Measurements from ENCODE around the gene DPY30.

Gene DPY30

DNA sequence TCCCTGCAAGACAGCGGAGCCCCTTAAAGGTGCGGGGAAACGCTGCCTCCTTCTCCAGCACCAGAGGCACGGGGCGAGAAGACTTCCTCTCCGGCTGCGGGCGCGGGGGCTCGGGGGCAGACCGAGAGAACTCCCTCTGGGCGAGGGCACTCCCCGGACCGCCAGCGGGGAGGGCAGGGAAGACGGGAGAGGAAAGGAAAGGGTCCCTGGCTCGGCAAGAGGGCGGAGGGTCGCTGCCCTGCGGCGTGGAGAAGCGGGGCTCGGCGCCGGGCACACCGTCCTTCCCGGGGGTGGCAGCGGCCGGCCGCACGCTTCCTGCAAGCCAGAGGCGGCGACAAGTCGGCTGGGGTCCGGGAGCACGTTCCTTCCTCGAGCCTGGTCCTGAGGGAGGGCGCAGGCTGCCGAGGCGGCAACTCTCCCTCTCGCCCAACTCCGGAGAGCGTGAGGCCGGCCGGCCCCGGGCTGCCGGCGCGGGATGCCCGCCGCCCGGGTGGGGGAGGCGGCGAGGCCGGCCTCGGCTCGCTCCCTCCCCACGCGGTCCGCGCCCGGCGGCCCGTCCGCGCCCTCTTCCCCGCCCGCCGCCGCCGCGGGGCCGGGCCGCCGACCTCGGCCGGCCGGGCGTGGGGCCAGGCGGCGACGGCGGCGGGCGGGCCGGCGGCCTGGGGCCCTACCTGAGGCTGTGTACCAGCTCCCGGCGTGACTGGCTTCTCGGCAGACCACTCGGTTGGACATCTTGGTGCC lies 29.9 kb downstream of the DPY30 start:
- peak; percentile 31 for DNase-seq

DNA sequence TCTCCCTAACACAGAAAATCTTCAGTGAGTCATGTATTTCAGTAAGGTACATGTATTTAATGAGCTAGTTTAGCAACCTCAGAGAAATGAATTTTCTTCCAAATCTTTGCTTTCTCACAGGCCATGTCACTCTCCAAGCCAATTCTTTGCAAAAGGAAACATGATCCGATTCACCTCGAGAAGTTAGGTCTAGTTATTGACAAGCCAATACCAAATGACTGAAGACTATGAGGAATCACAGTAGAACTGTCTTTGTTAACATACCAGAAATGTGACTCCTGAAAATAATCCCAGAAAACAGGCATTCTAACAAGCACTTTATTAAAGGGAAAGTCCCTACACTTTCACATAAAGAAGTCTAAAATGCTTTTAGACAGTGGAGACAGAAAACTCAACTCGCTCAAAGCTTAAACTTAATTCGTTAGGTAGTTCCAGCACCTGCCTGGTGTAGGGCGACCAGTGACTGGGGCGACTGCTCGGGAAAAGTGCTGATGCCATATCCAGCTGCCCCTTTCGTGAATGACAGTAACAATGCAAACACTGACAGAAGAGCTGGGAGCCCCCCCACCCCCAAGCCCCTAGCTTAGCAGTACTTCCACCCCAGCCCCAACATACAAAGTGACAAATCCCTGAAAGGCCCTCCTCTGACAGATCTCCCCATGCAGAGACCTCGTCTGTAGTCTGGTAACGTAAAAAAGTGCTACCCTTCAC lies 30.6 kb downstream of the DPY30 start:
- DNase-seq, result peak; percentile 22

DNA sequence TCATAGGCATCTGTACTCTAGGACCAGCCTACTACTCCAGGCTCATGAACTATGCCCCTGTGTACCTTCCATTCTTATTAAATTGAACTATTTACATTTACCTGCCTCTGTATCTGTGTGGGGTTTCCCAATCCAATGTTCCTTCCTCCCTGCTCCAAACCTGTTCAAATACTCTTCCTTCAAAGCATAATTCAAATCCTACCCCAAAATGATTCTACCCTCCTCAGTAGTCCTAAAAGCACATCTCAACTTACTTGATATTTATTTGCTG lies 32.5 kb downstream of the DPY30 start:
- DNase-seq, result no peak

DNA sequence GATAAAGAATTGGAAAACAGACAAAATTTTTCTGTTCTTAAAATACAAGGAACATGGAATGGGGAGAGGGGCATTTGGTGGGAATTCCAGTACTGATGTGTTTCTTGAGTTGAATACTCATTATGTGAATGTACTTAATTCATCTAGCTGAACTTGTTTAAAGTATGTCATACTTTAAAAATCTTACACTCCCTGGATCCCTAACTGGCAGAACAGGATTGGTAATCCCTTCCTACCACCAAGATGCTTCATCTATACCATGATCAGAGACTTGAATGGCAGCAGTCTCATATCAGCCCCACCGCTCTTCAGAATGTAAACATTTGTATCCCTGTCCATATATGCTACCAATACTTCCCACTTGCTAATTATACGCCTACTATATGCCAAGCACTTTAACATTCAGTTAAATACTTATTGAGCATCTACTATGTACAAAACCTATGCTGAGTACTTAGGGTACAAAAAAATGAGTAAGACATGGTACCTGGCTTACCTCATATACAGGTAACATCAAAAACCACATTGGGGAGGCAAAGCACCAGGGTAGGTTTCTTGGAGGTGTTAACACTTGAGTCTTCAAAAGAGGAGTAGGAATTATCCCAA lies 34.1 kb downstream of the DPY30 start:
- DNase-seq, result no peak

DNA sequence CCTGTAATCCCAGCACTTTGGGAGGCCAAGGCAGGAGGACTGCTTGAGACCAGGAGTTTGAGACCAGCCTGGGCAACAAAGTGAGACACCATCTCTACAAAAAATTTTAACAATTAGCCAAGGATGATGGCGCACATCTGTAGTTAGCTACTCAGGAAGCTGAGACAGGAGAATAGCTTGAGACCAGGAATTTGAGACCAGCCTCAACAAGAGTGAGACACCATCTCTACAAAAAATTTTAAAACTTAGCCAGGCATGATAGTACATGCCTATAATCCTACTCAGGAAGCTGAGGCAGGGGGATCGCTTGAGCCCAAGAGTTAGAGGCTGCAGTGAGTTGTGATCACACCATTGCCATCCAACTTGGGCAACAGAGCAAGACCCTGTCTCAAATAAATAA lies 35.8 kb downstream of the DPY30 start:
- DNase-seq, result no peak

DNA sequence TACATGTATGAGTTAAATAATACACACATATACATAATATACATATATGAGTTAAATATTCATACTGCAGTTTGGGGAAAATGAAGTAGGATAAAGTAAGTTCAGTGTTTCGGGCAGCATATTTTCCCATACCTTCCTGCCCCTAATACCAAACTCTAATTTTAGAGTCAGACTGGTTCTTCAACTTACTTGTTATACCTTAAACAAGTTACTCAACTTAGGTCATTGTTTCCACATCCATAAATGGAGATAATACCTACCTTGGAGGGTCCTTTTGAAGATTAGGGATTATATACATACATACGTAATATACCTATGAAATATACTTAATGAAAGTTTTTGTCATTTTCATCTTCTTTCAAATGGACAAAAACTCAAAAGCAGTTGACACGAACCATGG lies 37.2 kb downstream of the DPY30 start:
- DNase-seq, result no peak

DNA sequence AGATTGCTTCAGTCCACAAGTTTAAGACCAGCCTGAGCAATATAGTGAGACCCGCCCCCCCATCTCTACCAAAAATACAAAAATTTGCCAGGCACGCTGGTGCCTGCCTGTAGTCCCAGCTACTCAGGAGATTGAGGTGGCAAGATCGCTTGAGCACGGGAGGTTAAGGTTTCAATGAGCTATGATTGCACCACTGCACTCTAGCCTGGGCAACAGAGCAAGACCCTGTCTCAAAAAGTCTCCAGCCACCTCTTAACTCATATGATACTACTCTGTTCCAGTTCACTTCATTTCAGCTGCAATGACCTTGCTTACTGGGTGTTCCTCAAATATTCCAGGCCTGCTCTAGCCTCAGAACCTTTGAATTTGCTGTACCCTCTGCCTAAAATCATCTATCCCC lies 40.2 kb downstream of the DPY30 start:
- DNase-seq, result no peak

DNA sequence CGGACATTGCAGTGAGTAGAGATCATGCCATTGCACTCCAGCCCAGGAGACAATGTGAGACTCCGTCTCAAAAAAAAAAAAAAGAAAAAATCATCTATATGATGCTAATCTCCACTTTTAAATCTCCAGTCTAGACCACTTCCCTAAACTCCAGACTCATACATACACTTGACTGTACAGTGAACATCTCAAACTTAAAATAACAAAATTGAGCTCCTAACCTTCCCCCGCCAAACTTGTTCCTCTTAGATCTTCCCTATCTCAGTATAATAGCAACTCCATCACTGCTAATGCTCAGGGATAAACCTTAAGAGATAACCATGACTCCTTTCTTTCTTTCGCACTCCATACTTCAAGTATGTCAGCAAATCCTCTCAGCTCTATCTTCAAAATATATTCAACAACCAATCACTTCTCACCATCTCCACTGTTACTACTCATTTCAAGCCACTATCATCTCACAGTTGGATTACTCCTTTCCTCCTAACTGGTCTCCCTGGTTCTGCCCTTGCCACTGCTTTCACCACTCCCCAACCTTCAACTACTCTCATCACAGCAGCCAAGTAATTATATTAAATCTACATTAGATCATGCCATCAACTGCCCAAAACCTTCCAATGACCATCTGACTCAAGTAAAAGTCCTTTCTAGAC lies 40.7 kb downstream of the DPY30 start:
- no peak for DNase-seq

DNA sequence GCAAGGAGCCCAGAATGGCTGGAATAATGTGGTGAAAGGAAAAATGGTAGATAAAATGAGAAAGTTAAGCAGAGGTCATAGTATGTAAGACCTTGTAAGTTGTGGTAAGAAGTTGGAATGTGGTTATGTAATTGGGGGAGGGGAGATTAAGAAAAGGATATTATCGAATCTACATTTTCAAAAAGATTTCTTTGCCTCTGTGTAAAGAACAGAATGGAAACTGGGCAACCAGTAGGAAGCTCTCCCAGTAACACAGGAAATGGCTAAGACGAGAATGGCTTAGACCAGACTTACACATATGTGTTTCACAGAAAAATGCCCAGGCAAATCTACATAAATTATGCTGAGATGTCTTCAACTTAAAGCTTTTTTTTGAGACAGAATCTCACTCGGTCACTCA lies 42.0 kb downstream of the DPY30 start:
- no peak for DNase-seq

DNA sequence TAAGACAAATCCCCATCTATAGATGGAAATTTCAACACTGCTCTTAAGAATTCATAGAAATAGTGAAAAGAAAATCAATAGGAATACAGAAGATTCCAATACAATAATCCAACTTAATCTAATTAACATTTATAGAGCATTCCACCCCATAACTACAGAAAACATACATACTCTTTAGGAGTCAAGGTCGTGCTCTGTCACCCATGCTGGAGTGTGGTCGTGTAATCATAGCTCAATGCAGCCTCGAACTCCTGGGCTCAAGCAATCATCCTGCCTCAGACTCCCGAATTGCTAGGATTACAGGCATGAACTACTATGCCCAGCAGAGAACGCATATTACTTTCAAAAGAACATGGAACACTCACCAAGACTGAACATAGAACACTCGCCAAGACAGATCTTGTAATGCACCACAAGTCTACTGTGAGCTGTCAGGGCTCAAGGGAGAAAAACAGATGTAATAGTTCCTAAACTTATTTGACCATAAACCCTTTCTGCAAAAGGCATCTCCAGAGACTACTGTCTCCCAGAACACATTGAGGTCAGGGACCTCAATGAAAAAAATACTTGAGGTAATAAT lies 42.9 kb downstream of the DPY30 start:
- DNase-seq, result no peak

DNA sequence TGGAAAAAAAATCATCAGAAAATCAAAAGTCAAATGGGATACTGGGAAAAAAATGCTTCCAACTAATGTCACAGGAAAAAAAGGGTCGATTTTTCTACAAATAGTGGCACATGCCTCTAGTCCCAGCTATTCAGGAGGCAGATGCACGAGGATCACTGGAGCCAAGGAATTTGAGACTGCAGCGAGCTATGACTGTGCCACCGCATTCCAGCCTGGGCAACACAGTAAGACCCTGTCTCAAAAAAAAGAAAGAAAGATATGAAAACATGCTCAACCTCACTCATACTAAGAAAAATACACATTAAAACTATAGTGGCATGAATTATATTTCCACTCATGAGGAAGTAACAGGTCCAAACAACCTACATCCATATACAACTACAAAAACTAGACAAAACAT lies 46.7 kb downstream of the DPY30 start:
- DNase-seq, result no peak

DNA sequence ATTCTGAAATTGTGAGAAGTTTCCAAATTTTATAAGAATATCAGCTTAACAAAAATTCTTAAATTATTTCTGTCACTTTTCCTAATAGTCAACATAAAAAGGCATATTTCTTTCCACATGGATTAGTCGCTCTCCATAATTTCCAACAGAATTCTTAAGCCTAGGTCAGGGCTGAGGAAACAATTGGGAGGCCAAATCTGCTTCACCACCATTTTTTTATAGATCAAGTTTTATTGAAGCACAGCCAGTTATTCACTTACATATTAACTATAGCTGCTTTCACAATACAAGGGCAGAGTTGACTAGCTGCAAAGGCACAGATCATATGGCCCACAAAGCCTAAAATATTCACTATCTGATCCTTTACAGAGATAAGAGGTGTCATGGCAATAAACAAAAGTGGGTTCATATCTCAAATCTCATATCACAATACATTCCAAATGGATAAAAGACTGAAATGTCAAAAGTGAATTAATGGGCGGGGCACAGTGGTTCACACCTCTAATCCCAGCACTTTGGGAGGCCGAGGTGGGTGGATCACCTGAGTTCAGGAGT lies 47.5 kb downstream of the DPY30 start:
- no peak for DNase-seq

DNA sequence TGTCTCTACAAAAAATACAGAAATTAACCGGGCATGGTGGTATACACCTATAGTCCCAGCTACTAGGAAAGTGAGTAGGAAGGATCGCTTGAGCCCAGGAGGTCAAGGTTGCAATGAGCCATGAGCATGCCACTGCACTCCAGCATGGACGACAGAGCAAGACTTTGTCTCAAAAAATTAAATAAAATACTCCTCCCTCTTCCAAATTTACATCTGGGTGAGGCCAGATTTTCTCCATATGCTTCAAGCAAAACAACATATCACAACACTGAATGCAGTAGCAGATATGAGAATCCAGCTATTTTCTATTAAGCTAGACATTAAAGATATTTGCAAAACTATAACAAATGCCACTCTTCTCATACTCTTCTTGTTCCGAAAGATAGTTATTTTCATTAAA lies 49.7 kb downstream of the DPY30 start:
- DNase-seq, result no peak

DNA sequence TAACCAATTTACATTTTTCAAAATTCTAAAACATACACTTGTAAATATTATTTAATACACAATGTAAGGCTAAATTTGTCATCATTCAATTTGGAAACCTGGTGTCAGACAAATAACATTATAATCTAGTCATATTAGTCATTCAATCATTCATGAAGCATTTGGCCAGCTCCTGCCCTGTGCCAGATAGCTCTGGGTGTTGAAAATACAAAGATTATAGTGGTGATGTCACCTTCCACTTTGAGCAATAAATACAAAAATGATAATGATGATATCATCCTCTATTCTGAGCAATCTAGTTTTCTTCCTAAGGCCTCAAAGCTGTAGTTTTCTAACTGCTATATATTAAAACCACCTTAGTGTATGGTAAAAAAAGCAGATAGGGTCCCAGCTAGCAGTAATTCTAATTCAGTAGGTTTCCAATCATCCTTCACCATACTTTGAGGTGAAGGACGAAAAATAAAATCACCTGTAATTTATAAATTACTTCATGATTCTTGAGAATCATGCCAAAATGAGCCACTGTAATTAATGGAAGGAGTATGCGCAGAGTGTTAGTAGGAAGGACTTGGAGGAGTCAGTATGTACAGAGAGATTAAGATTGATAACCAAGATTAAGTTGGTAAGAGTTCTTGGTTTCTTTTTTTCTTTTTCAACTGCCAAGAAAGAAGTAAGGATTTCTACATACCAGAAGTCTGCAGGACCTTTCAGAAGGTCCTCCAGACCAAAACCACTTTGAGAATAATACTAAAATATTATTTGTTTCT lies 52.0 kb downstream of the DPY30 start:
- peak; percentile 43 for DNase-seq

DNA sequence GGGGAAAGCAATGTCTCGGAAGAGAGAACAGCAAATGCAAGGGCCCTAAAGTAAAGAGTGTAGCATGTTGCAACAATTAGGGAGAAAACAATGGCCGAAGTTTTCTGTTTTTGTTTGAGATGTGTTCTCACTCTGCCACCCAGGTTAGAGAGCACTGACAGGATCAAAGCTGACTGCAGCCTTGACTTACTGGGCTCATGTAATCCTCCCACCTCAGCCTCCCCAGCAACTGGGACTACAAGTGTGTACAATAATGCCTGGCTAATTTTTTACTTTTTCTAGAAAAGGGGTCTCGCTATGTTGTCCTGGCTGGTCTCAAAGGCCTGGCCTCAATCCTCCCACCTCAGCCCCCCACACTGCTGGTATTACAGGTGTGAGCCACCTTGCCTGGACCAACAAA lies 52.7 kb downstream of the DPY30 start:
- DNase-seq, result no peak

DNA sequence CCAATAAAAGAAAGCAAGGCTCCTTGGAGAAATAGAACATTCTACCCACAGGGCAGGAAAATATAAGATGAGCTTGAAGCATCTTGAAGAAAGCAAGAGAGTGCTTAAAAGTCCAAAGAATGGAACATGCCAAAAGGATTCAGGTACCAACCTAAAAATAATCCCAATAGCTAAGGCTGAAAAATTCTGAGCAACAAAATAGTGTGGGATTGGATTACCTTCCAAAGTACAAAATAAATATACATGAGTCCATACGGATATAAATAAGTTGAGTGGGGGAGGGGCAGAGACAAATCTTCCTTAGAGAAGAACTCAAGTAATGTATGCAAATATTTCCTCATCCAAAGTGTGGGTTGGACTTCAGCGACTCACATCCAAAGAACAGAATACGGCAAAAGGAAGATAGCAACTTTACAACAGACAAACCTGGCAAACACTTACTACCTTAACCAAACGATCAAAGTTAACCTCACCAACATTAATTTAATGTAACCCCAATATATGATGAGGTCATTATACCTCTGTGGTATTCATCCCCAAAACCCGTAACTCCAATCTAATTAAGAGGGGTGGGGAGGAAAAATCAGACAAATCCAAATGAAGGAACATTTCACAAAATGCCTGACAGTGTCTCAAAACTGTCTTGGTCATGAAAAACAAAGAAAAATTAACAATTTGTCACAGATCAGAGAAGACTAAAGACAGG lies 55.7 kb downstream of the DPY30 start:
- no peak for DNase-seq

DNA sequence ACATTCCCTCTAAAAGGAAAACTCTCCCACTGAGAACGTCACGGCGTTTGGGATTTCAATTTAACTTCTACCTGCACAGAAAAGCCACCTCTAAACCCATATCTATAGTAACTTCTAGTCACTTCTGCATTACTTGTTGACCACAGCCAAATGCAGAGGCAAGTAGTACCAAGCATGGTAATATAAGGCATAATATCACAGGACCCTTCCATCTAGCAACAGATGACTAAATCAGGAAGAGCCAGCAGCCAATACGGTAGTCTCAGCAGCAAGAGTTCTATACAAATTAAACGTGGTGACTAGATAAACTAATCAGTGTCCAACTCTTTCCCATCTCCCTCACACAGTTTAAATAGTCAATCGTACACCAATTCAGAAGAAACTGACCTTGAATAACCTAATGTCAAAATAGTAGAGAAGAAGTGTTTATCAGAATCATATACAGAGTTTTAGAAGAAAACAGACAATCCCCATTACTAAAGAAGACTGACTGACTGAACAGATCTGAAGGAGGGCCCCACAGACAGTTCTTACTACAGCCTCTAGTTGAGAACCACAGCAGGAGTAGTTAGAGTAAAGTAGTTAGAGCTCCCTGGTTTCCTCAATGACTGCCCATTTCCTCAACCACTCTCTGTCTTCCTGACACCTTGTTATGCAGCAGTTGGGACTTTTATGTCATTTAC lies 58.8 kb downstream of the DPY30 start:
- DNase-seq, result peak; percentile 77

DNA sequence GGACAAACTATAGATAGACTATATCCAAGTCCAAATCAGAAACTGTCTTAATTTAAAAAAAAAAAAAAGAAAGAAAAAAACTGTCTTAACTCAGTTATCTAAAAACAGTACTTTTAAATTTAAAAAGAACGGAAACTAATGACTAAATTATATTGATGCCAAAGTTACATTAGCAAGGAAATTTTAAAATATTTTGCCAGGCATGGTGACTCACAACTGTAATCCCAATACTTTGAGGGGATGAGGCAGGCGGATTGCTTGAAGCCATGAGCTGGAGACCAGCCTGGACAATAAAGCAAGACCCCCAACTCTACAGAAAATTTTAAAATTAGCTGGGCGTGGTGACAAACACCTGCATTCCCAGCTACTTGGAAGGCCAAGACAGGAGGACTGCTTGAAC lies 59.6 kb downstream of the DPY30 start:
- no peak for DNase-seq

DNA sequence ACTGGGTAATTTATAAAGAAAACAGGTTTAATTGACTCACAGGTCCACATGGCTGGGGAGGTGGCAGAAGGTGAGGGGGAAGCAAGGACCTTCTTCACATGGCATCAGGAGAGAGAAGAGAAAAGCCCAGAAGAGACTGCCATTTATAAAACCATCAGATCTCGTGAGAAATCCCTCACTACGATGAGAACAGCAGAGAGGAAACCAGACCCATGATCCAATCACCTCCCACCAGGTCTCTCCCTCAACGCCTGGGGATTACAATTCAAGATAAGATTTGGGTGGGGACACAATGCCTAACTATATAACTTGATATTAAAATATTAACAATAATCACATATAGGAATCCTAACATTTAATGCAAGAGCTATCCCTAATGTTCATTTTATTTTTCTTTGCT lies 60.6 kb downstream of the DPY30 start:
- DNase-seq, result peak; percentile 53

DNA sequence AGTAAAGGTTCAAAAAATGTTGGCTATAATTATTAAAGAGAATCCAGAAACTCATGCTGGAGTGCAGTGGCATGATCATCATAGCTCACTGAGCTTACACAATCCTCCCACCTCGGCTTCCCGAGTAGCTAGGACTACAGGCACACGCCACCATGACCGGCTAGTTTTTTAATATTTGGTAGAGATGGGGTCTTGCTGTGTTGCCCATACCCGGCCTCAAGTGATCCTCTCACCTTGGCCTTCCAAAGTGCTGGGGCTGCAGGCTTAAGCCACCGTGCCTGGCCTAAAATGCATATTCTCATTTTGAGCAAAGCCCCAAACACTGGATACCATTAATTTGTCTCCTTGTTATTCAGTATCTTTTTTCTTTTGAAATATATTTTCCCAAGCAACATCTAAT lies 61.2 kb downstream of the DPY30 start:
- no peak for DNase-seq

Measured in hematopoietic multipotent progenitor cell treated with erythropoietin and hydrocortisone succinate and interleukin-3 and kit ligand, for 8 days (in vitro differentiated cells).